Thoracic aorta (tissue), 2 donors: ENCODE data around the gene EBI3. TPM values are rescaled to one million over a fixed set of nuclear protein-coding genes. Genes with fewer than 3 reads are reported as not detected.
A peak's percentile ranks its signal among the peaks of the same experiment; 100 is the strongest.

ENCODE experiments used
- ATAC-seq: fragments of 150-250 bp; one replicate; pipeline ENCODE4 v1.8.0; 2017; ENCODE audit warnings: low read depth; ENCODE audit not compliant: insufficient number of reproducible peaks, low FRiP score
- DNase-seq: peaks from one replicate; pipeline ENCODE4 v3.0.0-alpha.2; 2020; ENCODE audit warnings: low spot score
- H3K27ac ChIP-seq, 2 donors: fragments of 200-600 bp; sonication (generic); 1 replicate in 1 of 2; 2 replicates in 1 of 2; pipeline ENCODE4 v1.5.1; 2016; ENCODE audit warnings: mild to moderate bottlenecking in 2 of 2, moderate library complexity in 2 of 2
- H3K27me3 ChIP-seq: fragments of 200-600 bp; sonication (generic); replicated peaks from 2 replicates; pipeline ENCODE4 v1.6.0; 2016; ENCODE audit warnings: mild to moderate bottlenecking; ENCODE audit not compliant: insufficient read depth
- H3K36me3 ChIP-seq: fragments of 200-600 bp; sonication (generic); one replicate; pipeline ENCODE4 v1.5.1; 2016
- H3K4me1 ChIP-seq, 2 donors: fragments of 200-600 bp; sonication (generic); 1 replicate in 1 of 2; 2 replicates in 1 of 2; pipeline versions ENCODE4 v1.5.1 to v1.6.0; 2016; ENCODE audit warnings: low read depth in 2 of 2, mild to moderate bottlenecking in 1 of 2; ENCODE audit not compliant: control insufficient read depth in 1 of 2
- H3K4me3 ChIP-seq: fragments of 200-600 bp; sonication (generic); 2 replicates; pipeline ENCODE4 v1.5.1; 2016; ENCODE audit warnings: mild to moderate bottlenecking
- H3K9me3 ChIP-seq: fragments of 200-600 bp; sonication (generic); 2 replicates; pipeline ENCODE4 v1.5.1; 2016
- CTCF ChIP-seq: fragments of 200-600 bp; sonication (generic); IDR thresholded peaks from one replicate; pipeline ENCODE4 v1.5.1; 2019; ENCODE audit warnings: antibody characterized with exemption
- total RNA-seq, 2 donors: library from RNA; depleted of rRNA; stranded (reverse); fragments of >200 nt; gene quantifications; one replicate each; pipeline versions ENCODE4 v1.1.0 to v1.2.3, GENCODE V29; 2016

Gene EBI3
- total RNA-seq, 2 donors from 2014 or later = 1.9 to 16.1 TPM

GRCh38 chr19:4184718-4185352 lies 44.5 kb upstream of the EBI3 start:
- Histone ChIP-seq H3K27me3 (no peaks in the 10 kb centered on the region), H3K9me3 (no peaks in the 10 kb centered on the region), H3K27ac (no peak overlapping the region), H3K4me1 (peaks cover 8 to 17% of the 10 kb centered on the region in 2 donors), H3K36me3 (no peaks in the 10 kb centered on the region), H3K4me3 (no peak overlapping the region)
- no peak for TF ChIP-seq CTCF
- ATAC-seq (no peak), DNase-seq (no peak)

GRCh38 chr19:4185413-4186086 lies 43.8 kb upstream of the EBI3 start:
- no peaks in the 10 kb centered on the region for H3K36me3 ChIP-seq
- no peak overlapping the region for H3K27ac ChIP-seq
- ATAC-seq = no peak
- no peaks in the 10 kb centered on the region for H3K9me3 ChIP-seq
- no peaks in the 10 kb centered on the region for H3K27me3 ChIP-seq
- H3K4me3 ChIP-seq = no peak overlapping the region
- H3K4me1 ChIP-seq = peaks cover 8 to 17% of the 10 kb centered on the region in 2 donors
- no peak for DNase-seq
- TF ChIP-seq CTCF = no peak

GRCh38 chr19:4186087-4186993 lies 43.0 kb upstream of the EBI3 start:
- Histone ChIP-seq H3K4me3 (no peak overlapping the region), H3K4me1 (peaks cover 4 to 12% of the 10 kb centered on the region in 2 donors), H3K36me3 (no peaks in the 10 kb centered on the region), H3K27ac (no peak overlapping the region), H3K27me3 (no peaks in the 10 kb centered on the region), H3K9me3 (no peaks in the 10 kb centered on the region)
- DNase-seq = no peak
- no peak for ATAC-seq
- peak; percentile 43 for TF ChIP-seq CTCF

- Histone ChIP-seq H3K4me3 (no peak overlapping the region), H3K36me3 (no peaks in the 10 kb centered on the region), H3K27ac (no peak overlapping the region), H3K27me3 (no peaks in the 10 kb centered on the region), H3K4me1 (peaks cover 0 to 6% of the 10 kb centered on the region in 2 donors), H3K9me3 (no peaks in the 10 kb centered on the region)
- no peak for ATAC-seq
- DNase-seq = no peak
- TF ChIP-seq CTCF = no peak
Measured at GRCh38 chr19:4187313-4188122, 41.8 kb upstream of the EBI3 start.
